Ishikawa (cell line): ENCODE results near the gene GATB.

Experiments used
- CEBPB ChIP-seq: IDR thresholded peaks from 2 replicates; pipeline ENCODE4 v1.6.1; 2012
- CREB1 ChIP-seq: IDR thresholded peaks from 2 replicates; pipeline ENCODE4 v1.6.1; 2012; ENCODE audit warnings: low read depth
- EGR1 ChIP-seq: IDR thresholded peaks from 2 replicates; pipeline ENCODE4 v1.6.1; 2012
- EP300 ChIP-seq: IDR thresholded peaks from 2 replicates; pipeline ENCODE4 v1.6.1; 2012; ENCODE audit warnings: borderline replicate concordance
- FOXM1 ChIP-seq: IDR thresholded peaks from 2 replicates; pipeline ENCODE4 v1.6.1; 2012; ENCODE audit warnings: low read depth, borderline replicate concordance
- NFIC ChIP-seq: IDR thresholded peaks from 2 replicates; pipeline ENCODE4 v1.6.1; 2012
- RAD21 ChIP-seq: IDR thresholded peaks from 2 replicates; pipeline ENCODE4 v1.6.1; 2012; ENCODE audit warnings: low read depth
- TAF1 ChIP-seq: IDR thresholded peaks from 2 replicates; pipeline ENCODE4 v1.6.1; 2012; ENCODE audit warnings: low read depth, mild to moderate bottlenecking
- TCF12 ChIP-seq: IDR thresholded peaks from 2 replicates; pipeline ENCODE4 v1.6.1; 2012; ENCODE audit warnings: low read depth
- TEAD4 ChIP-seq: IDR thresholded peaks from 2 replicates; pipeline ENCODE4 v1.6.1; 2012
- YY1 ChIP-seq: IDR thresholded peaks from 2 replicates; pipeline ENCODE4 v1.6.1; 2012; ENCODE audit warnings: low read depth
- ZBTB7A ChIP-seq: IDR thresholded peaks from 2 replicates; pipeline ENCODE4 v1.6.1; 2012; ENCODE audit warnings: low read depth
- TF ChIP-seq, protein P1 (sequence below): IDR thresholded peaks from 2 replicates; pipeline ENCODE4 v1.6.1; 2012
- TF ChIP-seq, protein P2 (sequence below): IDR thresholded peaks from 2 replicates; pipeline ENCODE4 v1.6.1; 2012
- TF ChIP-seq, protein P3 (sequence below): IDR thresholded peaks from 2 replicates; pipeline ENCODE4 v1.6.1; 2012; ENCODE audit warnings: low read depth, mild to moderate bottlenecking

The GATB gene

DNA sequence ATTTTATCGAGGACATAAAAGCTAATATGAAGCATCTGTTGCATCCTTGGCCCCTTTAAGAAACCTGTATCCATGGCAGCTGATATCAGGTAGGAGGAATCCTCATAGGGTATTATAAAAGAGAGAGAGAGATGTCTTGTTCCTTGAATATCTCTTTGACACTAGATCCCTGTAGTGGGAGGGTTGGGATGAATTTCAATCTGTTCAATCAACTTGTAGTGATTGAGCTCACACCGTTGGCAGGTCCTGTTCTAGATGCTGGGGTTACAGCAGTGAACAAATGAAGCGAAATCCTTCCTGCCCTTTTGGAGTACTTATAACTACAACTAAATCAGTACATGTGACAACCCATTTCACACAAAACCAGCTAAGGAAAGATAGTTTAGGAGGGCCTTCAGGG lies 35.3 kb upstream of the GATB start:
- TF ChIP-seq, protein P1, sequence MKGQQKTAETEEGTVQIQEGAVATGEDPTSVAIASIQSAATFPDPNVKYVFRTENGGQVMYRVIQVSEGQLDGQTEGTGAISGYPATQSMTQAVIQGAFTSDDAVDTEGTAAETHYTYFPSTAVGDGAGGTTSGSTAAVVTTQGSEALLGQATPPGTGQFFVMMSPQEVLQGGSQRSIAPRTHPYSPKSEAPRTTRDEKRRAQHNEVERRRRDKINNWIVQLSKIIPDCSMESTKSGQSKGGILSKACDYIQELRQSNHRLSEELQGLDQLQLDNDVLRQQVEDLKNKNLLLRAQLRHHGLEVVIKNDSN, result no peak
- TF ChIP-seq CEBPB, result no peak
- no peak for TF ChIP-seq FOXM1
- no peak for TF ChIP-seq CREB1

DNA sequence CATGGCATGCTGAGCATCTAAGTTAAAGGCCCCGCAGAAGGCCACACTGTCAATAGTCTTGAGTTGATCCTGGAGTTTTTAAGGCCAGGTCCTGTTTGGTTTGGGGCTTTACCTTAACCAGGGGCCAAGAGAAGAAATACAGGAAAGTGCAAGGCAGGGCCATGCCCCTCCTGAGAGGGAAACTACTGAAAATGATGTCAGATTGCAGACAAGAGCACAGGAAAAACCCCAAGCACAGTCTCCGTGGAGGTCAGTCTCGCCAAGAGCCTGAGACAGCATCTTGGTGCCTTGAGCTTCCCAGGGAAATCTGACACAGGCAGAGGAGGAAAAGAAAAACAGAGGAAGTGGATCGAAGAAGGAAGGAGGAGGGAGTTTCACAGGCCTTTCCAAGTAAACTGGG lies 32.2 kb upstream of the GATB start:
- TF ChIP-seq NFIC (no peak), FOXM1 (no peak), EGR1 (no peak), TEAD4 (no peak), TAF1 (no peak)
- TF ChIP-seq, protein P1, result no peak
- TF ChIP-seq, protein P2, sequence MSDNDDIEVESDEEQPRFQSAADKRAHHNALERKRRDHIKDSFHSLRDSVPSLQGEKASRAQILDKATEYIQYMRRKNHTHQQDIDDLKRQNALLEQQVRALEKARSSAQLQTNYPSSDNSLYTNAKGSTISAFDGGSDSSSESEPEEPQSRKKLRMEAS, result no peak

DNA sequence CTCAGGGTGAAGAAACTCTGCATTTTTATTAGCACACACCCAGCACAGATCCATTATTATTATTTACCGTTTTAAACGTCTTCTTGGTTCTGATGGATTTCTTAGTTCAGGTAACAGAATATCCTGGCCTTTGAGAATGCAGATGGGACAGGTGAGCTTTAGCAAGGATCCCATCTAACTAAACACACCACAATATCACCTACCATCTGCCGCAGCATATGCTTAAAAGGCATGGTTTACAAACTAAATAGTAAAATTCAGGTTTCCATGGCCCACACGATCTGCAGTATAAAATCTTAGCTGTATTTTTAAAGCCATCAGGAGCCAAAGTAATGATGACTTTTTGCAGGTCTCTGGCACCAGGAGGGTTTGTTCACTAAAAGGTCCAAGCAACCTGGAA lies 31.7 kb upstream of the GATB start:
- TF ChIP-seq, protein P3, sequence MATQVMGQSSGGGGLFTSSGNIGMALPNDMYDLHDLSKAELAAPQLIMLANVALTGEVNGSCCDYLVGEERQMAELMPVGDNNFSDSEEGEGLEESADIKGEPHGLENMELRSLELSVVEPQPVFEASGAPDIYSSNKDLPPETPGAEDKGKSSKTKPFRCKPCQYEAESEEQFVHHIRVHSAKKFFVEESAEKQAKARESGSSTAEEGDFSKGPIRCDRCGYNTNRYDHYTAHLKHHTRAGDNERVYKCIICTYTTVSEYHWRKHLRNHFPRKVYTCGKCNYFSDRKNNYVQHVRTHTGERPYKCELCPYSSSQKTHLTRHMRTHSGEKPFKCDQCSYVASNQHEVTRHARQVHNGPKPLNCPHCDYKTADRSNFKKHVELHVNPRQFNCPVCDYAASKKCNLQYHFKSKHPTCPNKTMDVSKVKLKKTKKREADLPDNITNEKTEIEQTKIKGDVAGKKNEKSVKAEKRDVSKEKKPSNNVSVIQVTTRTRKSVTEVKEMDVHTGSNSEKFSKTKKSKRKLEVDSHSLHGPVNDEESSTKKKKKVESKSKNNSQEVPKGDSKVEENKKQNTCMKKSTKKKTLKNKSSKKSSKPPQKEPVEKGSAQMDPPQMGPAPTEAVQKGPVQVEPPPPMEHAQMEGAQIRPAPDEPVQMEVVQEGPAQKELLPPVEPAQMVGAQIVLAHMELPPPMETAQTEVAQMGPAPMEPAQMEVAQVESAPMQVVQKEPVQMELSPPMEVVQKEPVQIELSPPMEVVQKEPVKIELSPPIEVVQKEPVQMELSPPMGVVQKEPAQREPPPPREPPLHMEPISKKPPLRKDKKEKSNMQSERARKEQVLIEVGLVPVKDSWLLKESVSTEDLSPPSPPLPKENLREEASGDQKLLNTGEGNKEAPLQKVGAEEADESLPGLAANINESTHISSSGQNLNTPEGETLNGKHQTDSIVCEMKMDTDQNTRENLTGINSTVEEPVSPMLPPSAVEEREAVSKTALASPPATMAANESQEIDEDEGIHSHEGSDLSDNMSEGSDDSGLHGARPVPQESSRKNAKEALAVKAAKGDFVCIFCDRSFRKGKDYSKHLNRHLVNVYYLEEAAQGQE, result no peak
- TF ChIP-seq ZBTB7A (no peak), TAF1 (no peak), NFIC (no peak), TCF12 (no peak), YY1 (no peak)

DNA sequence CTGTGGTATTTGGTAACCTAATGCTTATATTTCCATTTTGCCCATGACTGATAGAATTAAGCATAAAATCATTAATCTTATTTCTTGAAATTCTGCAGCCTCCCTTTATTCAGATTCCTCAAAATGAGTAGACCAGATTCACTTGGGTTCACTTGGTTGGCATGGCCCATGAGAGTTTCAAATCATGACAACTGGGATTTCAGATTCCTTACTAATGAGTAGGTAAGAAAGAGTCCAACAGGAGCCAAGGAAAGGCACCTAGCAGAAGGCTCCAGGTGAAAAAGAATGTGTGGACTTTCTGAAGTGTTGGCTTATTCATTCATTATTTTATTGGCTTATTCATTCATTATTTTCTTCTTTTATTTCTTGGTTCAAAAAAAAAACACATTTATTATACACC lies 27.2 kb upstream of the GATB start:
- TF ChIP-seq TAF1, result no peak
- no peak for TF ChIP-seq CREB1
- TF ChIP-seq CEBPB, result no peak
- no peak for TF ChIP-seq FOXM1

DNA sequence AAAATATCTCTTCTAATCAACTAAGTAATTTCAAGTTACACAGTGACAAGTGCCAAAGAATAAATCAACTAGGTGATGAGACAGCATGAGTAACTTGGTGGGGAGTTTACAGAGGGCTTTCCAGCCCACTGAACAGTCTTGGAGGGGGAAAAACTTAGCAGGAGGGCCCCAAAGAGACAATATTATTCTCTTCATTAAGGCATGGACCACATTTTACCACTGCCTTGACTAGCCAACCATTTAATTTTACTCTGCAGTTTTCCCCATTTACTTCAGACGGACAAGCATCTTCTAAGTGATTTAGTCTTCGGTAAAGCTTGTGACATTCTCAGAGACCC lies 25.3 kb upstream of the GATB start:
- TF ChIP-seq RAD21 (no peak), NFIC (no peak)
- TF ChIP-seq, protein P2, result no peak

DNA sequence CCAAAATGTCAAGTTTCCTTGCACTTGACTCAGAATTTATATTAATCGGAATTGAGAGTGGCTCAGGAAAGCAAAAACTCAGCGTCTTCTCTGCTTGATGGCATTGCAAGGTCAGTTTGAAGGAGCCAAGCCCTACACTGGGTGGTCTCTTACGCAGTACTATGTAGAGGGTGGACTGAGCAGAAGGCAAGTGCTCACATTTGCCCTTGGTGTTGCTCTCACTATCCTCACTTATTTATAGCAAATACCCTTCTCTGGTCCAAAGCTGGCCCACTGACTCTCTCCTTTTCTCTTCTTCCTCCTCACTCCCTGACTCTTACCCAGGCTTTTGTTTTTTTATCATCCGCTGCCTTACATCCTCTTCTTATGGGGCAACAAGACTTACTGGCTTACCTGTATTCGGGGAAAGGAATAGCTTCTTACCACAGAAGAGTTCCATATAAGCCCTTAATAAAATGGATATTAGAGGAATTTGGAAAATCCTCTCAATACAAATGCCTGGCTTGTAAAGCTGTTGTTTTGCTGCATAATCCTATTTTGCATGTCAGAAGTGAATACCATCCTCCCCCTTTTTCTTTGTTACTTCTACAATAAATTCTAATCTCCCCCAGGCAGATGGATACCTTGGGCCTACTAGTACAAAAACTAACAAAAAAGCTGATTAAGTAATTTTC lies 24.8 kb upstream of the GATB start:
- TF ChIP-seq TAF1 (no peak), CEBPB (no peak), RAD21 (no peak), TCF12 (no peak), CREB1 (no peak), TEAD4 (no peak), FOXM1 (no peak), YY1 (no peak), EGR1 (no peak), NFIC (no peak), EP300 (no peak)
- TF ChIP-seq, protein P1, result no peak
- TF ChIP-seq, protein P3, result no peak

DNA sequence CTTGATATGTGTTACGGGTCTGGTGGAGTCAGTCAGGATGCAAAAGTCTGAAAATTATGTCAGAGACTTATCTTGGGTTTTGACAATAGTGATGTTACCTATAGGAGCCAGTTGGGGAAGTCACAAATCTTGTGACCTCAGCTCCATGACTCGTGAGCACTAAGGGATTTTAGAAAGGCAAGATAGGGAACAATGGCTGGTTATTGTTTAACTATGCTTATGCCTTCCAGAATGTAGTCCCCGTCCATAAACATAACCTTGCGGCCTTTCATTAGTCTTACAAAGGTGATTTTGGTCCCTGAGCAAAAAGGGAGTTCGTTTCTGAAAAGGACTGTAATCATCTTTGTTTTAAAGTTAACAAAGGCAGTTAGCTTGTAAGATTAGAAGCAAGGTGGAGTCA lies 23.9 kb upstream of the GATB start:
- TF ChIP-seq CEBPB (no peak), FOXM1 (no peak), EGR1 (no peak), ZBTB7A (no peak), TCF12 (no peak)
- TF ChIP-seq, protein P3, result no peak
